ENCODE results near the gene TMEM17.

- TF ChIP-seq EZH2 (IDR thresholded peaks at IDR 0.05; ENCODE audit: borderline replicate concordance, low read length) (no peak), CTCF (IDR thresholded peaks at IDR 0.05; ENCODE audit: low read length) (no peak)
These were observed 48.4 kb upstream of the TMEM17 start for GRCh38 chr2:62554440-62554839.
